ENCODE measurements around the gene CHPF.
A peak's percentile ranks its signal among the peaks of the same experiment; 100 is the strongest.

Gene CHPF

DNA sequence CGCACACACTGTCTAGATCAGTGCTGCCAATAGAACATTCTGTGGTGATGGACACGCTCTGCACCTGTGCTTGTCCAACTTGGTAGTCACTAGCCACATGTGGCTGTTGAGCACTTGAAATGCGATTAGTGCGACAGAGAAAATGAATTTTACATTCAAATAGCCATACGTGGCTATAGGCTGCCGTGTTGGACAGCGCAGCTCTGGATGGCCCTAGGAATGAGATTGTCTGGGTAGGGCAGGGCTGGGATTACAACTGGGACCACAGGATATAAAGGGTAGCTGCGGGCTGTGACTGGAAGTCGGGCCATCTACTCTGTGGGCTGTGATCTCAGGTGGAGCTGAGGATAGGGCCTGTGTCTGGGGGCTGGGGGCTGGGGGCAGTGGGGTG is 24.1 kb downstream of the CHPF start (continued):
- TF ChIP-seq, protein P1, sequence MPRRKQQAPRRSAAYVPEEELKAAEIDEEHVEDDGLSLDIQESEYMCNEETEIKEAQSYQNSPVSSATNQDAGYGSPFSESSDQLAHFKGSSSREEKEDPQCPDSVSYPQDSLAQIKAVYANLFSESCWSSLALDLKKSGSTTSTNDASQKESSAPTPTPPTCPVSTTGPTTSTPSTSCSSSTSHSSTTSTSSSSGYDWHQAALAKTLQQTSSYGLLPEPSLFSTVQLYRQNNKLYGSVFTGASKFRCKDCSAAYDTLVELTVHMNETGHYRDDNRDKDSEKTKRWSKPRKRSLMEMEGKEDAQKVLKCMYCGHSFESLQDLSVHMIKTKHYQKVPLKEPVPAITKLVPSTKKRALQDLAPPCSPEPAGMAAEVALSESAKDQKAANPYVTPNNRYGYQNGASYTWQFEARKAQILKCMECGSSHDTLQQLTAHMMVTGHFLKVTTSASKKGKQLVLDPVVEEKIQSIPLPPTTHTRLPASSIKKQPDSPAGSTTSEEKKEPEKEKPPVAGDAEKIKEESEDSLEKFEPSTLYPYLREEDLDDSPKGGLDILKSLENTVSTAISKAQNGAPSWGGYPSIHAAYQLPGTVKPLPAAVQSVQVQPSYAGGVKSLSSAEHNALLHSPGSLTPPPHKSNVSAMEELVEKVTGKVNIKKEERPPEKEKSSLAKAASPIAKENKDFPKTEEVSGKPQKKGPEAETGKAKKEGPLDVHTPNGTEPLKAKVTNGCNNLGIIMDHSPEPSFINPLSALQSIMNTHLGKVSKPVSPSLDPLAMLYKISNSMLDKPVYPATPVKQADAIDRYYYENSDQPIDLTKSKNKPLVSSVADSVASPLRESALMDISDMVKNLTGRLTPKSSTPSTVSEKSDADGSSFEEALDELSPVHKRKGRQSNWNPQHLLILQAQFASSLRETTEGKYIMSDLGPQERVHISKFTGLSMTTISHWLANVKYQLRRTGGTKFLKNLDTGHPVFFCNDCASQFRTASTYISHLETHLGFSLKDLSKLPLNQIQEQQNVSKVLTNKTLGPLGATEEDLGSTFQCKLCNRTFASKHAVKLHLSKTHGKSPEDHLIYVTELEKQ (tag by site-specific recombination; IDR thresholded peaks at IDR 0.05; ENCODE audit: borderline replicate concordance): no peak

- no peaks in the 10 kb centered on the region for H3K36me3 ChIP-seq (ENCODE audit: control insufficient read depth in 2 of 2, insufficient read depth in 1 of 2, low read length in 2 of 2)
- CTCF ChIA-PET: interaction anchor here (0.6 to 5.9 kb wide), 13 partner anchors 9 to 373 kb away, joined by 3 to 61 read pairs (median 4); a partner anchor contains a TSS
- POLR2A ChIA-PET: interaction anchor here (0.6 to 0.7 kb wide), 2 partner anchors 10 to 20 kb away, joined by 3 read pairs; partner anchors contain the start of gene GMPPA
- TF ChIP-seq ZNF692 (tag by site-specific recombination; IDR thresholded peaks at IDR 0.05) (peak; percentile 87), ZFP69B (tag by site-specific recombination; IDR thresholded peaks at IDR 0.05) (peak; percentile 84), ZBTB48 (tag by site-specific recombination; IDR thresholded peaks at IDR 0.05) (no peak)
- H3K9me3 ChIP-seq (ENCODE audit: control insufficient read depth, insufficient read depth, low read depth, low read length): no peaks in the 10 kb centered on the region
- no peak overlapping the region for H3K4me3 ChIP-seq (ENCODE audit: low read depth, low read length)
- H3K4me1 ChIP-seq (ENCODE audit: control insufficient read depth, insufficient read depth, low read length): peaks cover 7% of the 10 kb centered on the region
- no peak overlapping the region for H3K27ac ChIP-seq (ENCODE audit: extremely low read depth, low read depth, low read length)
Measured at GRCh38 chr2:219517954-219518778, 25.4 kb downstream of the CHPF start.

- no peak for TF ChIP-seq ZNF19 (tag by site-specific recombination; IDR thresholded peaks at IDR 0.05; ENCODE audit: low read depth)
- TF ChIP-seq, protein P2, sequence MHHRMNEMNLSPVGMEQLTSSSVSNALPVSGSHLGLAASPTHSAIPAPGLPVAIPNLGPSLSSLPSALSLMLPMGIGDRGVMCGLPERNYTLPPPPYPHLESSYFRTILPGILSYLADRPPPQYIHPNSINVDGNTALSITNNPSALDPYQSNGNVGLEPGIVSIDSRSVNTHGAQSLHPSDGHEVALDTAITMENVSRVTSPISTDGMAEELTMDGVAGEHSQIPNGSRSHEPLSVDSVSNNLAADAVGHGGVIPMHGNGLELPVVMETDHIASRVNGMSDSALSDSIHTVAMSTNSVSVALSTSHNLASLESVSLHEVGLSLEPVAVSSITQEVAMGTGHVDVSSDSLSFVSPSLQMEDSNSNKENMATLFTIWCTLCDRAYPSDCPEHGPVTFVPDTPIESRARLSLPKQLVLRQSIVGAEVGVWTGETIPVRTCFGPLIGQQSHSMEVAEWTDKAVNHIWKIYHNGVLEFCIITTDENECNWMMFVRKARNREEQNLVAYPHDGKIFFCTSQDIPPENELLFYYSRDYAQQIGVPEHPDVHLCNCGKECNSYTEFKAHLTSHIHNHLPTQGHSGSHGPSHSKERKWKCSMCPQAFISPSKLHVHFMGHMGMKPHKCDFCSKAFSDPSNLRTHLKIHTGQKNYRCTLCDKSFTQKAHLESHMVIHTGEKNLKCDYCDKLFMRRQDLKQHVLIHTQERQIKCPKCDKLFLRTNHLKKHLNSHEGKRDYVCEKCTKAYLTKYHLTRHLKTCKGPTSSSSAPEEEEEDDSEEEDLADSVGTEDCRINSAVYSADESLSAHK (tag by site-specific recombination; IDR thresholded peaks at IDR 0.05): no peak
- no peak overlapping the region for H3K4me3 ChIP-seq (ENCODE audit: low read depth, low read length)
- H3K27ac ChIP-seq (ENCODE audit: extremely low read depth, low read depth, low read length): no peak overlapping the region
- H3K9me3 ChIP-seq (ENCODE audit: control insufficient read depth, insufficient read depth, low read depth, low read length): no peaks in the 10 kb centered on the region
- H3K4me1 ChIP-seq (ENCODE audit: control insufficient read depth, insufficient read depth, low read length): peaks cover 6% of the 10 kb centered on the region
- POLR2A ChIA-PET: interaction anchor here (1.0 kb wide), 1 partner anchor 11 kb away, joined by 3 read pairs; no protein-coding TSS in a partner anchor
- H3K36me3 ChIP-seq (ENCODE audit: control insufficient read depth in 2 of 2, insufficient read depth in 1 of 2, low read length in 2 of 2): no peaks in the 10 kb centered on the region
- CTCF ChIA-PET: interaction anchor here (0.6 to 5.9 kb wide), 6 partner anchors 11 to 115 kb away, joined by 3 to 61 read pairs (median 4); a partner anchor contains a TSS
Measured at GRCh38 chr2:219516888-219517287, 26.7 kb downstream of the CHPF start.

GRCh38 chr2:219515874-219516629 is 27.6 kb downstream of the CHPF start:
- Histone ChIP-seq H3K9me3 (ENCODE audit: control insufficient read depth, insufficient read depth, low read depth, low read length) (no peaks in the 10 kb centered on the region), H3K4me1 (ENCODE audit: control insufficient read depth, insufficient read depth, low read length) (no peaks in the 10 kb centered on the region), H3K4me3 (ENCODE audit: low read depth, low read length) (no peak overlapping the region), H3K27ac (ENCODE audit: extremely low read depth, low read depth, low read length) (no peak overlapping the region), H3K36me3 (ENCODE audit: control insufficient read depth in 2 of 2, insufficient read depth in 1 of 2, low read length in 2 of 2) (no peaks in the 10 kb centered on the region)
- ChIA-PET POLR2A (interaction anchor here (1.0 to 2.4 kb wide), 2 partner anchors 11 to 18 kb away, joined by 3 to 8 read pairs; partner anchors contain the start of gene GMPPA), CTCF (interaction anchor here (0.6 to 9.5 kb wide), 4 partner anchors 14 to 114 kb away, joined by 3 to 150 read pairs (median 4); partner anchors contain the start of gene GMPPA)
- 0 out of 2 replicates have a peak, but pooled peaks have one; percentile 15 for TF ChIP-seq ZNF366 (tag by site-specific recombination; conservative IDR thresholded peaks at IDR 0.05)
- peak; percentile 45; the same call in 1 of the 2 replicates for TF ChIP-seq KLF9 (tag by site-specific recombination; IDR thresholded peaks at IDR 0.05; ENCODE audit: low read depth)
- TF ChIP-seq ZBTB1 (tag by site-specific recombination; IDR thresholded peaks at IDR 0.05): no peak

Measured in HEK293 (cell line).